GM11168 (cell line): ENCODE data around the gene SLC2A1.

Experiments used
- in situ Hi-C: fragments of 300-500 bp; cut with MboI; formaldehyde crosslinking; loops from one replicate; pipeline ENCODE4 v1.12.0; 2022; ENCODE audit warnings: low sequenced_read_pairs; ENCODE audit not compliant: unreplicated experiment

SLC2A1 gene

GRCh38 chr1:42945164-42945563 lies 13.5 kb downstream of the SLC2A1 start:
- in situ Hi-C loops, result no loop called here

GRCh38 chr1:42944246-42944928 lies 14.3 kb downstream of the SLC2A1 start:
- in situ Hi-C loops, result no loop called here

GRCh38 chr1:42943728-42944127 lies 14.9 kb downstream of the SLC2A1 start:
- in situ Hi-C loops, result no loop called here

- in situ Hi-C loops, result no loop called here
These were observed 15.5 kb downstream of the SLC2A1 start for GRCh38 chr1:42943166-42943565.

- in situ Hi-C loops, result no loop called here
These were observed 16.2 kb downstream of the SLC2A1 start for GRCh38 chr1:42942444-42942843.

- in situ Hi-C loops, result no loop called here
These were observed 16.9 kb downstream of the SLC2A1 start for GRCh38 chr1:42941640-42942330.

- in situ Hi-C loops, result no loop called here
These were observed 17.6 kb downstream of the SLC2A1 start for GRCh38 chr1:42940851-42941639.

- in situ Hi-C loops, result no loop called here
These were observed 19.7 kb downstream of the SLC2A1 start for GRCh38 chr1:42938645-42939615.

GRCh38 chr1:42937836-42938644 lies 20.6 kb downstream of the SLC2A1 start:
- in situ Hi-C loops, result no loop called here

- in situ Hi-C loops, result no loop called here
These were observed 21.4 kb downstream of the SLC2A1 start for GRCh38 chr1:42937141-42937696.

GRCh38 chr1:42936309-42937078 lies 22.2 kb downstream of the SLC2A1 start:
- in situ Hi-C loops, result no loop called here

GRCh38 chr1:42935971-42936308 lies 22.7 kb downstream of the SLC2A1 start:
- in situ Hi-C loops, result no loop called here

- in situ Hi-C loops, result no loop called here
These were observed 23.3 kb downstream of the SLC2A1 start for GRCh38 chr1:42935313-42935895.

GRCh38 chr1:42934541-42935312 lies 23.9 kb downstream of the SLC2A1 start:
- in situ Hi-C loops, result no loop called here

GRCh38 chr1:42933610-42934491 lies 24.8 kb downstream of the SLC2A1 start:
- in situ Hi-C loops, result no loop called here

- in situ Hi-C loops, result no loop called here
These were observed 25.5 kb downstream of the SLC2A1 start for GRCh38 chr1:42933060-42933586.
